Ovary (tissue), 9 donors: ENCODE measurements around the gene ZNF532. TPM values are rescaled to one million over a fixed set of nuclear protein-coding genes. Genes with fewer than 3 reads are reported as not detected.

ENCODE experiments used
- DNase-seq, 5 donors: peaks; one replicate each; pipeline ENCODE4 v3.0.0-alpha.2; 2019 to 2020
- H3K27ac ChIP-seq, 2 donors: fragments of 200-600 bp; one replicate each; pipeline versions ENCODE4 v1.5.1 to v1.8.0; 2019 to 2022
- H3K27me3 ChIP-seq: fragments of 200-600 bp; one replicate; pipeline ENCODE4 v1.8.0; 2022
- H3K36me3 ChIP-seq: fragments of 200-600 bp; sonication (generic); one replicate; pipeline ENCODE4 v1.5.1; 2019
- H3K4me1 ChIP-seq: one replicate; pipeline ENCODE4 v1.8.1; 2013; ENCODE audit warnings: mild to moderate bottlenecking, moderate library complexity; ENCODE audit not compliant: insufficient read depth
- H3K4me3 ChIP-seq: fragments of 200-600 bp; sonication (generic); one replicate; pipeline ENCODE4 v1.5.1; 2017
- H3K9me3 ChIP-seq, 2 donors: fragments of 200-600 bp in 1 of 2; sonication (generic) in 1 of 2; one replicate each; pipeline versions ENCODE4 v1.5.1 to v1.8.1; 2013 to 2019; ENCODE audit warnings: mild to moderate bottlenecking in 1 of 2, moderate library complexity in 1 of 2
- CTCF ChIP-seq, 3 donors: fragments of 450-650 bp in 2 of 3; fragments of 200-600 bp in 1 of 3; IDR thresholded peaks; one replicate each; pipeline versions ENCODE4 v1.5.1 to v1.8.0; 2016 to 2022; ENCODE audit warnings: antibody characterized with exemption in 3 of 3, mild to moderate bottlenecking in 1 of 3
- EP300 ChIP-seq: sonication (generic); formaldehyde crosslinking; IDR thresholded peaks from one replicate; pipeline ENCODE4 v1.6.1; 2017; ENCODE audit warnings: antibody characterized with exemption
- POLR2A ChIP-seq: fragments of 450-650 bp; IDR thresholded peaks from one replicate; pipeline ENCODE4 v1.6.1; 2017; ENCODE audit warnings: antibody characterized with exemption, mild to moderate bottlenecking, moderate library complexity
- WGBS, 3 donors: extraction: QIAGEN DNeasy Blood & Tissue Kit in 1 of 3; methylation state at CpG; one replicate each; pipeline versions ENCODE4 v1.1.5 to v1.1.7; 2013 to 2017; 5-methylcytosine and 5-hydroxymethylcytosine counted together
- intact Hi-C, 4 donors: fragments of 100-400 bp; cut with DNase I; formaldehyde crosslinking; loops; one replicate each; pipeline versions ENCODE4 v1.11.0 to v1.15.1; 2022 to 2023
- polyA plus RNA-seq, 2 donors: library from polyadenylated mRNA; stranded (reverse); fragments of 200-250 nt in 1 of 2; fragments of 350-450 nt in 1 of 2; fragmentation: Illumina TruSeq in 1 of 2; extraction: RNeasy Lipid Tissue Mini Kit (QIAGEN cat#74804) in 1 of 2; gene quantifications; one replicate each; pipeline ENCODE4 v1.2.3, GENCODE V29; 2013 to 2014
- total RNA-seq, 7 donors: library from RNA; depleted of rRNA in 2 of 7; stranded (reverse); fragments of >200 nt in 2 of 7; fragmentation: NEBNext Ultra II Directional in 3 of 7; extraction: Animal tissue kit (Norgen Biotek cat#: 25700) in 3 of 7; gene quantifications; one replicate each; pipeline versions ENCODE4 v1.1.0 to v1.2.4, GENCODE V29; 2016 to 2023
- donor health status: DM: no; HTN: no; CAD: no; lungs with moderate emphysema.
- donor health status: DM: no; HTN: no; CAD: no.
- donor health status: Bipolar disorder and iron deficiency.
- donor health status: DM: yes; HTN: yes; CAD: no.
- donor health status: DM: no; HTN: no; CAD: no.
- donor health status: DM: yes; HTN: yes; CAD: no.

Gene ZNF532
- total and polyA plus RNA-seq, 9 donors, result 40.5 to 162 (median 101) TPM

- Histone ChIP-seq H3K27me3 (no peaks in the 10 kb centered on the region), H3K27ac (peak overlapping the region in 1 of 2 donors; percentile 99), H3K9me3 (no peaks in the 10 kb centered on the region), H3K4me3 (no peak overlapping the region), H3K36me3 (no peaks in the 10 kb centered on the region), H3K4me1 (peaks cover 24% of the 10 kb centered on the region)
- no peak for DNase-seq
- TF ChIP-seq EP300, result no peak
- TF ChIP-seq POLR2A, result no peak
- no peak for TF ChIP-seq CTCF (IDR thresholded peaks at IDR 0.05)
- WGBS, 3 donors, result 70 to 77% (median 72%) methylated on average over 8 of the region's 8 CpGs
- intact Hi-C loops, result no loop called here
Measured at GRCh38 chr18:58865701-58866065, 1.0 kb downstream of the ZNF532 start.

GRCh38 chr18:58866066-58866772 is 1.5 kb downstream of the ZNF532 start:
- WGBS, 3 donors, result 44 to 46% (median 46%) methylated on average over 9 of the region's 9 CpGs
- Histone ChIP-seq H3K36me3 (no peaks in the 10 kb centered on the region), H3K27ac (peak overlapping the region in 1 of 2 donors; percentile 21), H3K27me3 (no peaks in the 10 kb centered on the region), H3K4me1 (peaks cover 23% of the 10 kb centered on the region), H3K9me3 (no peaks in the 10 kb centered on the region), H3K4me3 (no peak overlapping the region)
- TF ChIP-seq EP300 (no peak), POLR2A (no peak), CTCF (IDR thresholded peaks at IDR 0.05) (no peak)
- no peak for DNase-seq
- intact Hi-C loops, result no loop called here

- Histone ChIP-seq H3K27ac (peak overlapping the region in 1 of 2 donors; percentile 21), H3K4me3 (no peak overlapping the region), H3K27me3 (no peaks in the 10 kb centered on the region), H3K4me1 (peaks cover 21% of the 10 kb centered on the region), H3K36me3 (no peaks in the 10 kb centered on the region), H3K9me3 (no peaks in the 10 kb centered on the region)
- DNase-seq, result no peak
- 29 to 43% (median 41%) methylated on average over 6 of the region's 6 CpGs for WGBS, 3 donors
- intact Hi-C loops, result no loop called here
- TF ChIP-seq EP300, result no peak
- no peak for TF ChIP-seq POLR2A
- no peak for TF ChIP-seq CTCF (IDR thresholded peaks at IDR 0.05)
Measured at GRCh38 chr18:58866773-58867150, 2.1 kb downstream of the ZNF532 start.

GRCh38 chr18:58867281-58867961 is 2.7 kb downstream of the ZNF532 start:
- no peak for DNase-seq
- Histone ChIP-seq H3K27me3 (no peaks in the 10 kb centered on the region), H3K27ac (no peak overlapping the region), H3K9me3 (no peaks in the 10 kb centered on the region), H3K4me3 (no peak overlapping the region), H3K36me3 (no peaks in the 10 kb centered on the region), H3K4me1 (peaks cover 20% of the 10 kb centered on the region)
- intact Hi-C loops, result no loop called here
- WGBS, 3 donors, result 35 to 44% (median 38%) methylated on average over 10 of the region's 10 CpGs
- TF ChIP-seq CTCF (IDR thresholded peaks at IDR 0.05) (no peak), EP300 (no peak), POLR2A (no peak)
